ENCODE data around the gene TULP4.

TULP4 gene

DNA sequence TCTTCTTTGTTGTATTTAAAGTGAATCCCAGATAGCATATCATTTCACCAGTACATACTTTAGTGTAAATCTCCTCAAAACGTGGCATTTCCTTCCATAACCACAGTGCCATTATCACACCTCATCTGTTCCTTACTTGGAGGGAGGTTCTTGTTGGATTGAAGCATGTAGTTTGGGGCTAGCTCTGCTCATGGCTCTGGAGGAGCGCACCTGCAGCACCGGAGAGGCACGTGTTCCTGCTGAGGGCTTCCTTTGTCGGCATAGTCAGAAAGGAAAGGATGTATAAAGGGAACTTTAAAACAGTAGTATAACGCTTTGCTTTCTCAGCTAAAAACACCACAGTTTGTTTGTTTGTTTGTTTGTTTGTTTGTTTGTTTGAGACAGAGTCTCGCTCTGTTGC is 126.0 kb downstream of the TULP4 start:
- Histone ChIP-seq H3K4me3 (ENCODE audit: low read length) (no peak overlapping the region), H3K4me2 (ENCODE audit: low read length) (no peak overlapping the region), H3K9me3 (replicated peaks; ENCODE audit: low read length) (no peaks in the 10 kb centered on the region), H3K36me3 (ENCODE audit: insufficient read depth, low read length) (no peaks in the 10 kb centered on the region), H3K9ac (ENCODE audit: low read depth, low read length) (no peak overlapping the region), H3K27me3 (ENCODE audit: control insufficient read depth, insufficient read depth, low read length) (no peaks in the 10 kb centered on the region), H3K4me1 (ENCODE audit: control insufficient read depth, insufficient read depth, low read length) (no peaks in the 10 kb centered on the region)

DNA sequence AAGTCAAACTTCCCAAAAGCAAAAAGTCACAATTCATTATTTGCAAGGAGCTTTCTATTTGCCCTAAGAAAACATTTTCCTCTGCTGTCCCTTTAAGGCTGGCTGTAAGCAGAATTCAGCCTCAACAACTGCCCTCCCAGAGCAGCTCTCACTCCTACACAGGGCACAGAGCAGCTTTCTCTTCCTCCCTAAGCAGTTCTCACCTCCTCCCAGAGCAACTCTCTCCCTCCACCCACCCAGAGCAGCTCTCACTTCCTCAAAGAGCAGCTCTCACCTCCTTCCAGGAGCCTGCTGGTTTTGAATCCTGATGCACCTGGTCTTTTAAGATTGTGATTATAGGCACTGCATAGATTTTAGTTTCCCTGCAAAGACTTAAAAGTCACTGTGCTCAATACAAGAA is 127.0 kb downstream of the TULP4 start:
- H3K27me3 ChIP-seq (ENCODE audit: control insufficient read depth, insufficient read depth, low read length), result no peaks in the 10 kb centered on the region
- H3K9ac ChIP-seq (ENCODE audit: low read depth, low read length), result no peak overlapping the region
- H3K4me2 ChIP-seq (ENCODE audit: low read length), result no peak overlapping the region
- no peaks in the 10 kb centered on the region for H3K4me1 ChIP-seq (ENCODE audit: control insufficient read depth, insufficient read depth, low read length)
- H3K4me3 ChIP-seq (ENCODE audit: low read length), result no peak overlapping the region
- H3K9me3 ChIP-seq (replicated peaks; ENCODE audit: low read length), result no peaks in the 10 kb centered on the region
- no peaks in the 10 kb centered on the region for H3K36me3 ChIP-seq (ENCODE audit: insufficient read depth, low read length)

DNA sequence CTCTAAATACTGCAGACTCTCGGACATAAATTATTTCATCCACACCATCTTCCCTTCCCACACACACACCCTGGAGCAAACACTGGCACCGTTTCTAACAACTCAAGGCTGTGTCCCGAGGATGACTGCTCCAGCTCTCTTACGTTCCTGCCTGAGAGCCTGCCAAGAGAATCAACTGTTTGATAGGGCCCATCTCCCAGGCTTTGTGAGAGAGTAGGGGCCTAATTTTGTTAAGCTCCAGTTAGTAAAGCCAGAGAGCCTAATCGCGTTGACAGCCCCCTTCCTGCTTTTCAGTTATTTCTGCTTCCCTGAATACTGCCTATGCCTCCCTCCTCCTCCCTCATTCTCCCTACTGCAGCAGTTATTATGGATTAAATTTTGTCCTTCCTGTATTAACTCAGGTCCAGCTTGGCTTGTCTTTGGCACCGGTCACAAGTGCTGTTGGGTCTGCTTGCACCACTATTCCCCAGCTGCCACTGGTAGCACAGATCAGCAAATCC is 129.5 kb downstream of the TULP4 start:
- Histone ChIP-seq H3K9ac (ENCODE audit: low read depth, low read length) (no peak overlapping the region), H3K9me3 (replicated peaks; ENCODE audit: low read length) (no peaks in the 10 kb centered on the region), H3K36me3 (ENCODE audit: insufficient read depth, low read length) (no peaks in the 10 kb centered on the region), H3K27me3 (ENCODE audit: control insufficient read depth, insufficient read depth, low read length) (no peaks in the 10 kb centered on the region), H3K4me2 (ENCODE audit: low read length) (no peak overlapping the region), H3K4me1 (ENCODE audit: control insufficient read depth, insufficient read depth, low read length) (no peaks in the 10 kb centered on the region), H3K4me3 (ENCODE audit: low read length) (no peak overlapping the region)

DNA sequence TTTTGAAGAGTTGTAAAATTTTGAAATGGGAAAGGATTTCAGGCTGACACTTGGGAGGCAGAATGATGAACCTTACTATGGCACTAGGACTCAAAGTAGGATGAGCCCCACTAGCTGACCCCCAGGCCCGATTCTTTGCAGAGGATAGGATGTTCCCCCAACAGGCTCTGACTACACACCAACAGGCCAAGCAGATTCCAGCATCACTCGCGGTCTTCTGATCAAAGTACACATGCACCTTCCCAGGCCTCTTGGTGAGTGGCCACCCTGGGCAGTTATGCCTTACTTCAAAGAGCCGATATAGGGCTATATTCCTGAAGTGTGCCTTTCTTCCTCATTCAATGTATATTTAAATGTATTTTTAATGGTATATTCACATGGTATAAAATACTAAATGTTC is 130.0 kb downstream of the TULP4 start:
- no peaks in the 10 kb centered on the region for H3K36me3 ChIP-seq (ENCODE audit: insufficient read depth, low read length)
- H3K4me2 ChIP-seq (ENCODE audit: low read length), result no peak overlapping the region
- H3K27me3 ChIP-seq (ENCODE audit: control insufficient read depth, insufficient read depth, low read length), result no peaks in the 10 kb centered on the region
- H3K4me1 ChIP-seq (ENCODE audit: control insufficient read depth, insufficient read depth, low read length), result no peaks in the 10 kb centered on the region
- no peaks in the 10 kb centered on the region for H3K9me3 ChIP-seq (replicated peaks; ENCODE audit: low read length)
- H3K4me3 ChIP-seq (ENCODE audit: low read length), result no peak overlapping the region
- no peak overlapping the region for H3K9ac ChIP-seq (ENCODE audit: low read depth, low read length)

DNA sequence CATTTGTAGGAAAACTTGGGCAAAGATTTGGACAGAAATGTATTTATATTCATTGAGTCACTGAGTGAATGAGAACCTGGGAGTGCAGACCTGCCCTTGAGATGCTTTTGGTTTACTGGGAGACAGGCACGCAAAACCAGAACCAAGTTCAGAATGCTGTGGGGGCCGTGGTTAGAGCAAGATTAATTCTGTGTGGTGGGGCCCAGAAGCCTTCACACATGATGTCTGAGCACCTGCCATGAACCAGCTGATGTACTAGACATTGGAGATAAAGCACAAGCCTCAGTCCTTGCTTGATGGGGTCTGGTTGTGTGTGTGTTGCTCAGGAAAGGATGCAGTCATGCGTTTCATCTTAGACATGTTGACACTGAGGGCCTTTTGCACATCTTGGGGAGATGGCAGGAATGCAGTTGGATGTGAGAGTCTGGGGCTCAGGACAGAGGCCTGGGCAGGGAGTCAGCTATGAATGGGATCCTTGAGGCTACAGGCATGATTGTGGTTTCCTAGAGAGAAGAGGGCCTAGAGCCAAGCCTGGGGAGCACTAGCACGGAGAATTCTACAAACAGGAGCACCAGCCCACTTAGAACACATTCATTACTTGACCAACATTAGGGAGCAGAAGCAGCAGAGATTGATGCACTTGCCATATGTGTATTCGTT is 133.3 kb downstream of the TULP4 start:
- Histone ChIP-seq H3K4me2 (ENCODE audit: low read length) (no peak overlapping the region), H3K36me3 (ENCODE audit: insufficient read depth, low read length) (peaks cover 5% of the 10 kb centered on the region), H3K4me1 (ENCODE audit: control insufficient read depth, insufficient read depth, low read length) (no peaks in the 10 kb centered on the region), H3K27me3 (ENCODE audit: control insufficient read depth, insufficient read depth, low read length) (no peaks in the 10 kb centered on the region), H3K9ac (ENCODE audit: low read depth, low read length) (no peak overlapping the region), H3K9me3 (replicated peaks; ENCODE audit: low read length) (no peaks in the 10 kb centered on the region), H3K4me3 (ENCODE audit: low read length) (no peak overlapping the region)

DNA sequence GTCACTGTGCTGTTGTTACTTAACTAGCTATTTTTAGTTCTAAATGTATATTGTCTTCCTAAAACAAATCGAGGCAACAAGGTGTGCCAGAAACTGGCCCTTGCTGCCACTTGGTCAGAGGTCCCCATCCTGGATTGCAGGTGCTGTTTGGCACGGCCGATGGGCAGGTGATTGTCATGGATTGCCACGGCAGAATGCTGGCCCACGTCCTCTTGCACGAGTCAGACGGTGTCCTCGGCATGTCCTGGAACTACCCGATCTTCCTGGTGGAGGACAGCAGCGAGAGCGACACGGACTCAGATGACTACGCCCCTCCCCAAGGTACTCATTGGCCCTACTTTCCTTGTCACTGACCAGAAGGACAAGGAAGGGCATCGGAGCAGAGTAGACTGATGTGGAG is 136.6 kb downstream of the TULP4 start:
- peaks cover 18% of the 10 kb centered on the region for H3K36me3 ChIP-seq (ENCODE audit: insufficient read depth, low read length)
- no peaks in the 10 kb centered on the region for H3K27me3 ChIP-seq (ENCODE audit: control insufficient read depth, insufficient read depth, low read length)
- H3K9ac ChIP-seq (ENCODE audit: low read depth, low read length), result no peak overlapping the region
- H3K4me2 ChIP-seq (ENCODE audit: low read length), result no peak overlapping the region
- no peaks in the 10 kb centered on the region for H3K9me3 ChIP-seq (replicated peaks; ENCODE audit: low read length)
- no peak overlapping the region for H3K4me3 ChIP-seq (ENCODE audit: low read length)
- H3K4me1 ChIP-seq (ENCODE audit: control insufficient read depth, insufficient read depth, low read length), result no peaks in the 10 kb centered on the region

DNA sequence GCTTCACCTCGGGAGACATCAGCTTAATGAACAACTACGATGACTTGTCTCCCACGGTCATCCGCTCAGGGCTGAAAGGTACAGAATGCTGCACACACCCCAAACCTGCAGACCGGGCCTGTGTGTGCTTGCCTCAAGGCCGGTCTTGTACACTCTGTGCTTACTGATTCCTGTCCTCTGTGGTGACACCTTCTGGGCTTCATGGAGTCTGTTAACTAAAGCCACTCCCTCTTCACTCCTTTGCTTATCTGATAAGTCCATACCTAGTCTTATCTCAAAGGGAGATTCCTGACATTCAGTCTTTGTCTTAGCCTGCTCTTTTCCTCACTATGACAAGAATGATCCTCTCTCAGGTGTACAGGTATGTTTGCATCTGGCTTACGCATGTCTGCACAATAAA is 139.9 kb downstream of the TULP4 start:
- peaks cover 2% of the 10 kb centered on the region for H3K4me1 ChIP-seq (ENCODE audit: control insufficient read depth, insufficient read depth, low read length)
- no peak overlapping the region for H3K9ac ChIP-seq (ENCODE audit: low read depth, low read length)
- H3K36me3 ChIP-seq (ENCODE audit: insufficient read depth, low read length), result peaks cover 18% of the 10 kb centered on the region
- H3K4me2 ChIP-seq (ENCODE audit: low read length), result no peak overlapping the region
- no peaks in the 10 kb centered on the region for H3K27me3 ChIP-seq (ENCODE audit: control insufficient read depth, insufficient read depth, low read length)
- no peak overlapping the region for H3K4me3 ChIP-seq (ENCODE audit: low read length)
- H3K9me3 ChIP-seq (replicated peaks; ENCODE audit: low read length), result no peaks in the 10 kb centered on the region

DNA sequence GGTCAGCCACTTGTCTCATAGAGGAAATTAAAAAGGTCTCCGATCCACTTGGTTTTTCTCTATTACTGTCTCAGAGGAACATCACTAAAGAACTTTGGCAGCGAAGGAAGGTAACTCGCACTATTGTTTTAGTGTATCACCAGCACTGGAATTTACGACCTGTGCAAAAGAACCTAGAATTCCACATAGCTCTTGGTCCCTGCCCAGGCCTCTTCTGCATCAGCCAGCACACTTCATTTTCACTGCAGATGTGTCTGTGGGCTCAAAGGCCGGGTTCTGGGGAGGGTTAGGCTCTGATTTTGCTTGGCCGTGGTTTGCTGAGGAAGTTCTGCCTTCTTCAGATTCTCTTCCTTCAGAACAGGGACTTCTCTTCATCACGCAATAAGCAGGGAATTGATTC is 144.9 kb downstream of the TULP4 start:
- Histone ChIP-seq H3K4me2 (ENCODE audit: low read length) (no peak overlapping the region), H3K36me3 (ENCODE audit: insufficient read depth, low read length) (peaks cover 9% of the 10 kb centered on the region)

DNA sequence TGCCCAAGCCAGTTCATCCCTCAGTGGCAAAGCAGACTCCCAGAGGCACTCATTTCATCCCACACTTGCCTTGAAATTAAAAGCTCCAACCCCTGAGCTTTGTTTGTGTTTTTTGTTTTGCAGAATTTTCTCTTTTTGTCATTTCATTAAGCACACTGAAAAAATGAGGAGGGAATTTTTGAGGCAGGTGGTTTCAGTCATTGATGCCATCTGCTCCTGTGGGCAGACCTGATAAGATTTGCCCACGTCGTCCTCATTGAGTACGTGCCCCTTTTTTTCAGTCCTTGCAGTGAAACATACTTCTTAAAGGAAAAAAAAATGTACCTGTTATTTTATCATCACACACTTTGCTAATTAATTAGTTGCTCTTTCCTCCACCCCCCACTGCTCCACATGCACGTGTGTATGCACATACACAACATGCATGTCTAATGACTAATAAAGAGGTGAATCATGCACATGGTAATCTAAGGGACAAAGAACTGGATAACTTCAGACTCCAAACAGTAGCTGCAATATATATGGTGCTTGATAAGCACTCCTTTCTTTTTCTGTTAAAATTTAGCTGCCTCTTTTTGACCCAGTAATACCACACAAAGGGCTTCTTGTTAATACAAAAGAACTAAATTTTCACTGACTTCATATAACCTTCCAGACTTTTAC is 145.5 kb downstream of the TULP4 start:
- Histone ChIP-seq H3K9me3 (replicated peaks; ENCODE audit: low read length) (no peaks in the 10 kb centered on the region), H3K4me3 (ENCODE audit: low read length) (no peak overlapping the region), H3K4me1 (ENCODE audit: control insufficient read depth, insufficient read depth, low read length) (peaks cover 36% of the 10 kb centered on the region), H3K27me3 (ENCODE audit: control insufficient read depth, insufficient read depth, low read length) (no peaks in the 10 kb centered on the region), H3K36me3 (ENCODE audit: insufficient read depth, low read length) (peaks cover 2% of the 10 kb centered on the region), H3K4me2 (ENCODE audit: low read length) (no peak overlapping the region), H3K9ac (ENCODE audit: low read depth, low read length) (no peak overlapping the region)

More for the DNA sequence above, 144.9 kb downstream of the TULP4 start:
- Histone ChIP-seq H3K9me3 (replicated peaks; ENCODE audit: low read length) (no peaks in the 10 kb centered on the region), H3K4me1 (ENCODE audit: control insufficient read depth, insufficient read depth, low read length) (peaks cover 36% of the 10 kb centered on the region), H3K9ac (ENCODE audit: low read depth, low read length) (no peak overlapping the region), H3K4me3 (ENCODE audit: low read length) (no peak overlapping the region), H3K27me3 (ENCODE audit: control insufficient read depth, insufficient read depth, low read length) (no peaks in the 10 kb centered on the region)

DNA sequence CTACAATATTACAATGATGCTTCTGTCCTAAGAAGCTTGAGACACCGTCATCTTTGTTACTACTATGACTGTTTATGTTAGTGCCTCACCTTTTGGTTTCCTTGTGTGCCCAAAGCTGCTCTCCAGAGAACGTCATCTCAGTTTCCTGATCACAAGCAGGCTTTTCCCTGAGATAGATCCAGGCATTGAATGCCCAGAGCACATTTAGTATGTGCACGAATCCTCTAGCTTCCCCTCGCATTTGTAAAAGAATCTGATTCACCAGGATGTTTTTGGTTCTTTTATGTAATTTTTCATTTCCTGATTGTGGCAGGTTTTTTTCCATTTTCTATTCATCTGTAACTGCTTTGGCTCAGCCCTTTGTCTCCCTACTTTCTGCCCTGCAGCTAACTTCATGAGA is 147.5 kb downstream of the TULP4 start:
- H3K9me3 ChIP-seq (replicated peaks; ENCODE audit: low read length), result no peaks in the 10 kb centered on the region
- H3K4me3 ChIP-seq (ENCODE audit: low read length), result no peak overlapping the region
- H3K4me1 ChIP-seq (ENCODE audit: control insufficient read depth, insufficient read depth, low read length), result peaks cover 36% of the 10 kb centered on the region
- H3K36me3 ChIP-seq (ENCODE audit: insufficient read depth, low read length), result peaks cover 9% of the 10 kb centered on the region
- H3K4me2 ChIP-seq (ENCODE audit: low read length), result no peak overlapping the region
- H3K27me3 ChIP-seq (ENCODE audit: control insufficient read depth, insufficient read depth, low read length), result no peaks in the 10 kb centered on the region
- no peak overlapping the region for H3K9ac ChIP-seq (ENCODE audit: low read depth, low read length)

DNA sequence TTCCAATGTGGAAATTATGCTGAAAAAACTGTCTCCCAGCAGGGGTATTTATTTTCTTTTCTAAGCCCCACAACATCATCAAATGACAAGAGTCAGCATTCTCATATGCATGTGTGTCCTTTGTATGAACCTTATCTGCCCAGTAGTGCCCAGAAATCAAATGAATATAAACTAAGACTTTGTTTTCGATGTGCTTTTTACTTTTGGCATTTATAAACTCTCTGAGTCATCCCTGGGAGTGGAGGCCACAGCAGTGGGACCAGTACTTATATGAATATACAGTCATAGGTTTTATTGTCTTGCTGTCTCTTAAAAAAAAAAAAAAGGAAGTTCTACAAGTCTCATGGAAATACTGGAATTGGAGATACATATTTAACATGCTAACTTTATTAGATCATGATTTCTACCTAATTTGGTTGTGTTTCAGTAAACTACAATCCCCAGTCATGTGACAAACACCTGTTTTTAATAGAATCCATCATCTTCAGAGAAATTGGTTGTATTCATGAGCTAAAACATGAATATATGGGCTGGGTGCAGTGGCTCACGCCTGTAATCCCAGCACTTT is 148.4 kb downstream of the TULP4 start:
- peaks cover 36% of the 10 kb centered on the region for H3K4me1 ChIP-seq (ENCODE audit: control insufficient read depth, insufficient read depth, low read length)
- peaks cover 9% of the 10 kb centered on the region for H3K36me3 ChIP-seq (ENCODE audit: insufficient read depth, low read length)
- H3K9me3 ChIP-seq (replicated peaks; ENCODE audit: low read length), result no peaks in the 10 kb centered on the region
- peak overlapping the region; percentile 6 for H3K4me2 ChIP-seq (ENCODE audit: low read length)
- no peaks in the 10 kb centered on the region for H3K27me3 ChIP-seq (ENCODE audit: control insufficient read depth, insufficient read depth, low read length)
- H3K4me3 ChIP-seq (ENCODE audit: low read length), result no peak overlapping the region
- no peak overlapping the region for H3K9ac ChIP-seq (ENCODE audit: low read depth, low read length)

DNA sequence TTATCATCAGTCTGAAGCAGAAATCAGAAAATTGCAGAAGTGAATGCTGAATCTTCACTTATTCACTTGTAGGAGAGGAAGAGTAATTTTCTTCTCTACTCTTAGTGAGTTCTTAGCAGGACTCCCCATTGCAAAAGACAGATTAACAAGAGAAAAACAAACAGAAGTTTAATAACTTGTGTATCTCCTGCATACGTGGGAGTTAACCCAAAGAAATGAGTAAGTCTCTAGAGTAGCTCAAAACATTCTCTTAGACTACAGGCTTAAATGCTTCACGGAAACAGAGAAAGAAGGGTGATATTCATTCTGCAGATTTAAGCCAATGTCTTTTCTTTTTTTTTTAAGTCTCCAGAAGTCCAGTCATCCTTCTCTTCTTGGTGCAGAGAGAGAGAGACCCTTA is 149.7 kb downstream of the TULP4 start:
- H3K27me3 ChIP-seq (ENCODE audit: control insufficient read depth, insufficient read depth, low read length), result no peaks in the 10 kb centered on the region
- H3K36me3 ChIP-seq (ENCODE audit: insufficient read depth, low read length), result peaks cover 14% of the 10 kb centered on the region
- peaks cover 36% of the 10 kb centered on the region for H3K4me1 ChIP-seq (ENCODE audit: control insufficient read depth, insufficient read depth, low read length)
- no peak overlapping the region for H3K9ac ChIP-seq (ENCODE audit: low read depth, low read length)
- no peak overlapping the region for H3K4me3 ChIP-seq (ENCODE audit: low read length)
- no peaks in the 10 kb centered on the region for H3K9me3 ChIP-seq (replicated peaks; ENCODE audit: low read length)
- no peak overlapping the region for H3K4me2 ChIP-seq (ENCODE audit: low read length)

Measured in skeletal muscle satellite cell (primary cell).